ENCODE results near the gene WDR41.

DNA sequence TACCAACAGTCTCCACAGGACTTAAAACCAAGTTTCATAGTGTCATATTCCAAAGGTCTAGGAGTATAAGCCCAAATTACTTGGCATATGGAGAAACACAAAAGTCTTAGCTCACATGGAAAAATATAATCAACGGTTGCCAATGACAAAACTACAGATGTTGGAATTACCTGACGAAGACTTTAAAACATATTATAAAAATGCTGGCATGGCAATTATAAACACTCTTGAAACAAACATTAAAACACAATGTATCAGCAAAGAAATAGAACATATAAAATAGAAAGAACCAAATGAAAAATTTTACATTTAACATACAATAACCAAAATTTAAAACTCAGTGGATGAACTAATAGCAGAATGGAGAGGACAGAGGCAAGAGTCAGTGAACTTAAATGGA lies 7.9 kb upstream of the WDR41 start:
- TF ChIP-seq CTCF (IDR thresholded peaks at IDR 0.05), result no peak
- no peak for TF ChIP-seq POLR2A (IDR thresholded peaks at IDR 0.05)
